B cell (primary cell): Measurements from ENCODE around the gene RPIA. TPM values are rescaled to one million over a fixed set of nuclear protein-coding genes. Genes with fewer than 3 reads are reported as not detected.

ENCODE experiments used
- ATAC-seq: fragments of 200-7000 bp; cut with Tn5 transposase; one replicate; pipeline ENCODE4 v1.10.0; 2021; ENCODE audit warnings: low read depth, mild to moderate bottlenecking, moderate number of reproducible peaks, moderate library complexity
- CTCF ChIA-PET: fragments of 350-600 bp; sonication (Branson Sonifier 250); formaldehyde crosslinking; loops from one replicate; lab custom pipeline; 2021; ENCODE audit warnings: antibody characterized with exemption, inconsistent platforms; lab: Charles Lee
- POLR2A ChIA-PET: fragments of 350-600 bp; sonication (Branson Sonifier 250); formaldehyde crosslinking; loops from one replicate; lab custom pipeline; 2021; ENCODE audit warnings: antibody characterized with exemption; lab: Charles Lee
- DNase-seq: peaks from one replicate; pipeline ENCODE4 v3.0.0; 2013
- H2AFZ ChIP-seq: 2 replicates; pipeline ENCODE4 v1.6.1; 2012; ENCODE audit warnings: mild to moderate bottlenecking, low read depth, low read length; ENCODE audit not compliant: insufficient read depth, poor library complexity, severe bottlenecking
- H3K27ac ChIP-seq, 2 donors: 1 replicate in 1 of 2; 2 replicates in 1 of 2; pipeline ENCODE4 v1.5.1; 2012 to 2013; ENCODE audit warnings: low read length in 2 of 2, mild to moderate bottlenecking in 2 of 2, moderate library complexity in 1 of 2
- H3K27me3 ChIP-seq, 4 experiments: fragments of 200-600 bp in 1 of 4; sonication (generic) in 1 of 4; replicated peaks in 1 of 4; 1 replicate in 2 of 4; 2 replicates in 2 of 4; pipeline versions ENCODE4 v1.6.1 to v1.7.0; 2013 to 2016; ENCODE audit warnings: low read length in 3 of 4, mild to moderate bottlenecking in 2 of 4, mixed read lengths in 1 of 4, moderate library complexity in 1 of 4; ENCODE audit not compliant: insufficient read depth in 4 of 4, control insufficient read depth in 3 of 4; ENCODE audit errors: control extremely low read depth in 1 of 4
- H3K36me3 ChIP-seq, 2 experiments: replicated peaks in 1 of 2; 1 replicate in 1 of 2; 2 replicates in 1 of 2; pipeline versions ENCODE4 v1.6.1 to v1.7.1; 2013; ENCODE audit warnings: low read length in 1 of 2; ENCODE audit not compliant: insufficient read depth in 2 of 2, control insufficient read depth in 1 of 2; ENCODE audit errors: control extremely low read depth in 1 of 2, extremely low read depth in 1 of 2
- H3K4me1 ChIP-seq, 2 donors: fragments of 200-600 bp in 1 of 2; sonication (generic) in 1 of 2; 1 replicate in 1 of 2; 2 replicates in 1 of 2; pipeline versions ENCODE4 v1.5.1 to v1.6.1; 2013 to 2017; ENCODE audit warnings: low read length in 2 of 2; ENCODE audit not compliant: control insufficient read depth in 2 of 2, insufficient read depth in 2 of 2
- H3K4me2 ChIP-seq: replicated peaks from 2 replicates; pipeline ENCODE3; 2012; ENCODE audit warnings: mild to moderate bottlenecking, low read depth, low read length; ENCODE audit not compliant: poor library complexity, severe bottlenecking
- H3K4me3 ChIP-seq, 5 experiments: fragments of 200-600 bp in 1 of 5; sonication (generic) in 1 of 5; 1 replicate in 3 of 5; 2 replicates in 2 of 5; pipeline versions ENCODE4 v1.5.1 to v1.7.0; 2011 to 2016; ENCODE audit warnings: low read length in 4 of 5, mild to moderate bottlenecking in 4 of 5, low read depth in 2 of 5, control low read depth in 1 of 5, moderate library complexity in 1 of 5; ENCODE audit not compliant: insufficient read depth in 1 of 5; ENCODE audit errors: control extremely low read depth in 1 of 5, extremely low read depth in 1 of 5
- H3K79me2 ChIP-seq: fragments of 200-600 bp; sonication (generic); one replicate; pipeline ENCODE4 v1.6.0; 2016; ENCODE audit warnings: low read length; ENCODE audit not compliant: control insufficient read depth, insufficient read depth
- H3K9ac ChIP-seq: fragments of 200-600 bp; sonication (generic); 2 replicates; pipeline ENCODE4 v1.6.1; 2017; ENCODE audit warnings: mild to moderate bottlenecking, low read length, moderate library complexity
- H3K9me3 ChIP-seq, 3 donors: one replicate each; pipeline versions ENCODE4 v1.6.1 to v1.7.1; 2013; ENCODE audit warnings: low read length in 2 of 3; ENCODE audit not compliant: control insufficient read depth in 2 of 3, insufficient read depth in 1 of 3; ENCODE audit errors: control extremely low read depth in 1 of 3
- H4K20me1 ChIP-seq: 2 replicates; pipeline ENCODE4 v1.6.0; 2012; ENCODE audit warnings: mild to moderate bottlenecking, low read length; ENCODE audit not compliant: insufficient read depth, control insufficient read depth, poor library complexity, severe bottlenecking
- H3K27ac Mint-ChIP-seq: one replicate; pipeline ENCODE4 v1.8.0; 2021; ENCODE audit warnings: mixed read lengths
- H3K27me3 Mint-ChIP-seq: one replicate; pipeline ENCODE4 v1.8.0; 2021; ENCODE audit warnings: mixed read lengths
- H3K4me1 Mint-ChIP-seq: one replicate; pipeline ENCODE4 v1.8.0; 2021; ENCODE audit warnings: mixed read lengths
- H3K4me3 Mint-ChIP-seq: one replicate; pipeline ENCODE4 v1.8.0; 2021; ENCODE audit warnings: mixed read lengths
- H3K9me3 Mint-ChIP-seq: one replicate; pipeline ENCODE4 v1.8.0; 2022; ENCODE audit warnings: mixed read lengths; ENCODE audit not compliant: insufficient read depth
- CTCF ChIP-seq: fragments of 200-600 bp; IDR thresholded peaks from one replicate; pipeline ENCODE4 v1.8.0; 2022; ENCODE audit warnings: antibody characterized with exemption, mild to moderate bottlenecking
- EZH2 ChIP-seq: IDR thresholded peaks from 2 replicates; pipeline ENCODE4 v1.6.1; 2012; ENCODE audit warnings: borderline replicate concordance, low read depth, mild to moderate bottlenecking, moderate library complexity, low read length; ENCODE audit not compliant: insufficient read depth, poor library complexity, severe bottlenecking
- WGBS: methylation state at CpG from one replicate; pipeline ENCODE4 v1.1.5; 2013; ENCODE audit warnings: missing lambda C conversion rate; ENCODE audit not compliant: insufficient coverage; 5-methylcytosine and 5-hydroxymethylcytosine counted together
- intact Hi-C: fragments of 100-400 bp; cut with micrococcal nuclease; formaldehyde crosslinking; loops from one replicate; pipeline ENCODE4 v1.10.0; 2022
- polyA plus RNA-seq: library from polyadenylated mRNA; depleted of rRNA; stranded (reverse); fragments of >200 nt; gene quantifications from 2 replicates; pipeline ENCODE4 v1.2.3, GENCODE V29; 2012
- total RNA-seq, 2 donors: library from RNA; stranded (reverse); fragments of 120-200 nt in 1 of 2; gene quantifications; 1 replicate in 1 of 2; 2 replicates in 1 of 2; pipeline versions ENCODE4 v1.2.3 to v1.2.4, GENCODE V29; 2013 to 2022

The RPIA gene
- total and polyA plus RNA-seq, 2 donors (not counting 1 experiment from before 2014, with no cell fraction given), result 9.4 to 19.7 TPM

GRCh38 chr2:88686320-88686719 is 5.2 kb upstream of the RPIA start:
- H3K4me1 Mint-ChIP-seq, result peaks cover 27% of the 10 kb centered on the region
- ChIA-PET CTCF (interaction anchor here (1.6 kb wide), 1 partner anchor 16 kb away, joined by 4 read pairs; no protein-coding TSS in a partner anchor), POLR2A (no interaction called here)
- intact Hi-C loops, result no loop called here
- no peak overlapping the region for H3K4me3 ChIP-seq
- H3K27me3 Mint-ChIP-seq, result no peaks in the 10 kb centered on the region
- no peak for DNase-seq
- H3K4me2 ChIP-seq, result no peak overlapping the region
- WGBS, result 92% methylated on average over 2 of the region's 4 CpGs
- no peak overlapping the region for H2AFZ ChIP-seq
- peaks cover 7% of the 10 kb centered on the region for H3K9me3 Mint-ChIP-seq
- no peak overlapping the region for H3K27ac ChIP-seq
- H3K36me3 ChIP-seq, result no peaks in the 10 kb centered on the region
- H3K9me3 ChIP-seq, result peaks cover 1 to 16% (median 4%) of the 10 kb centered on the region in 3 donors
- no peak overlapping the region for H3K9ac ChIP-seq
- no peaks in the 10 kb centered on the region for H4K20me1 ChIP-seq
- no peak overlapping the region for H3K27ac Mint-ChIP-seq
- peaks cover 11 to 13% of the 10 kb centered on the region in 2 donors for H3K4me1 ChIP-seq
- no peak for TF ChIP-seq CTCF
- TF ChIP-seq EZH2, result no peak
- peaks cover 17% of the 10 kb centered on the region for H3K79me2 ChIP-seq
- no peaks in the 10 kb centered on the region for H3K27me3 ChIP-seq
- H3K4me3 Mint-ChIP-seq, result no peak overlapping the region
- no peak for ATAC-seq

GRCh38 chr2:88687384-88687783 is 4.1 kb upstream of the RPIA start:
- Histone ChIP-seq H3K4me1 (peaks cover 15 to 16% of the 10 kb centered on the region in 2 donors), H3K4me2 (no peak overlapping the region), H3K9me3 (peaks cover 1 to 16% (median 4%) of the 10 kb centered on the region in 3 donors), H3K4me3 (no peak overlapping the region), H3K27me3 (no peaks in the 10 kb centered on the region), H3K79me2 (peaks cover 24% of the 10 kb centered on the region), H3K27ac (no peak overlapping the region), H2AFZ (no peak overlapping the region), H3K9ac (no peak overlapping the region), H4K20me1 (no peaks in the 10 kb centered on the region), H3K36me3 (no peaks in the 10 kb centered on the region)
- TF ChIP-seq EZH2 (no peak), CTCF (no peak)
- peaks cover 7% of the 10 kb centered on the region for H3K9me3 Mint-ChIP-seq
- DNase-seq (no peak), ATAC-seq (no peak)
- ChIA-PET CTCF (no interaction called here), POLR2A (no interaction called here)
- H3K4me1 Mint-ChIP-seq, result peaks cover 34% of the 10 kb centered on the region
- no peak overlapping the region for H3K4me3 Mint-ChIP-seq
- no peaks in the 10 kb centered on the region for H3K27me3 Mint-ChIP-seq
- H3K27ac Mint-ChIP-seq, result no peak overlapping the region
- intact Hi-C loops, result no loop called here
